Nephron progenitor cell (in vitro differentiated cells): ENCODE measurements around the gene RANBP9.

Experiments used
- DNase-seq: peaks from one replicate; pipeline ENCODE4 v3.0.0; 2021
- H3K27ac Mint-ChIP-seq: 2 replicates; pipeline ENCODE4 v1.8.0; 2021; ENCODE audit warnings: mild to moderate bottlenecking, moderate library complexity, mixed read lengths
- H3K27me3 Mint-ChIP-seq: 2 replicates; pipeline ENCODE4 v1.8.0; 2021; ENCODE audit warnings: mild to moderate bottlenecking, low read depth, mixed read lengths; ENCODE audit not compliant: poor library complexity
- H3K36me3 Mint-ChIP-seq: 2 replicates; pipeline ENCODE4 v1.8.0; 2021; ENCODE audit warnings: low read depth, mixed read lengths
- H3K4me1 Mint-ChIP-seq: 2 replicates; pipeline ENCODE4 v1.8.0; 2021; ENCODE audit warnings: mixed read lengths
- H3K4me3 Mint-ChIP-seq: 2 replicates; pipeline ENCODE4 v1.8.0; 2021; ENCODE audit warnings: mild to moderate bottlenecking, moderate library complexity, mixed read lengths
- H3K9me3 Mint-ChIP-seq: 2 replicates; pipeline ENCODE4 v1.8.0; 2021; ENCODE audit warnings: mild to moderate bottlenecking, moderate library complexity, mixed read lengths
- TF ChIP-seq, protein P1 (sequence below): fragments of 200-600 bp; sonication (generic); IDR thresholded peaks from 2 replicates; pipeline ENCODE4 v1.5.0; 2021; ENCODE audit warnings: antibody characterized with exemption

RANBP9 gene

GRCh38 chr6:13709689-13710551 lies 1.7 kb downstream of the RANBP9 start:
- H3K27me3 Mint-ChIP-seq, result peaks cover 6% of the 10 kb centered on the region
- peaks cover 23% of the 10 kb centered on the region for H3K36me3 Mint-ChIP-seq
- H3K4me3 Mint-ChIP-seq, result peak overlapping the region; percentile 98
- H3K9me3 Mint-ChIP-seq, result no peaks in the 10 kb centered on the region
- peaks cover 37% of the 10 kb centered on the region for H3K4me1 Mint-ChIP-seq
- DNase-seq, result peak; percentile 12
- TF ChIP-seq, protein P1, sequence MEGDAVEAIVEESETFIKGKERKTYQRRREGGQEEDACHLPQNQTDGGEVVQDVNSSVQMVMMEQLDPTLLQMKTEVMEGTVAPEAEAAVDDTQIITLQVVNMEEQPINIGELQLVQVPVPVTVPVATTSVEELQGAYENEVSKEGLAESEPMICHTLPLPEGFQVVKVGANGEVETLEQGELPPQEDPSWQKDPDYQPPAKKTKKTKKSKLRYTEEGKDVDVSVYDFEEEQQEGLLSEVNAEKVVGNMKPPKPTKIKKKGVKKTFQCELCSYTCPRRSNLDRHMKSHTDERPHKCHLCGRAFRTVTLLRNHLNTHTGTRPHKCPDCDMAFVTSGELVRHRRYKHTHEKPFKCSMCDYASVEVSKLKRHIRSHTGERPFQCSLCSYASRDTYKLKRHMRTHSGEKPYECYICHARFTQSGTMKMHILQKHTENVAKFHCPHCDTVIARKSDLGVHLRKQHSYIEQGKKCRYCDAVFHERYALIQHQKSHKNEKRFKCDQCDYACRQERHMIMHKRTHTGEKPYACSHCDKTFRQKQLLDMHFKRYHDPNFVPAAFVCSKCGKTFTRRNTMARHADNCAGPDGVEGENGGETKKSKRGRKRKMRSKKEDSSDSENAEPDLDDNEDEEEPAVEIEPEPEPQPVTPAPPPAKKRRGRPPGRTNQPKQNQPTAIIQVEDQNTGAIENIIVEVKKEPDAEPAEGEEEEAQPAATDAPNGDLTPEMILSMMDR, result no peak
- peak overlapping the region; percentile 99 for H3K27ac Mint-ChIP-seq

DNA sequence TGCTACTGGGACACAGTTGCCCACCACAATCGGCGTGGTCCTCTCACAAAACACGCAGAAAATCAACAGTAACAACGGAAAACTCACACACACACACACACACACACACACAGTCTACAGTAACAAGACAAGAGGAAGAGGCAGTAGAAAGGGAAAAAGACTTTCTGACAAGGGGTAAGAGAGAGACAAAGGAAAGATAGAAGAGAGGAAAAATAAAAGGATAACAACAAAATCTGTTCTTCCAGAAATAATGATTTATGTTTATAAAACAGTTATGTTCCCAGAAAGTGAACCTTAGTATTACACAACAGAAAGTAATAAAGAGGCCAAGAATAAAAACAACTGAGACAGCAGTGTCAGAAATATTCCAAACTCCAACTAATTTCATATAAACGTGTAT lies 2.9 kb downstream of the RANBP9 start:
- Mint-ChIP-seq H3K4me3 (peak overlapping the region; percentile 98), H3K27ac (peak overlapping the region; percentile 92), H3K36me3 (peaks cover 23% of the 10 kb centered on the region), H3K27me3 (peaks cover 6% of the 10 kb centered on the region), H3K9me3 (no peaks in the 10 kb centered on the region), H3K4me1 (peaks cover 37% of the 10 kb centered on the region)
- TF ChIP-seq, protein P1, result no peak
- no peak for DNase-seq

- Mint-ChIP-seq H3K9me3 (peaks cover 4% of the 10 kb centered on the region), H3K27ac (no peak overlapping the region), H3K36me3 (peaks cover 41% of the 10 kb centered on the region), H3K4me3 (no peak overlapping the region), H3K4me1 (peaks cover 20% of the 10 kb centered on the region), H3K27me3 (peaks cover 4% of the 10 kb centered on the region)
- TF ChIP-seq, protein P1, result no peak
- no peak for DNase-seq
Observed at GRCh38 chr6:13703496-13703895, 8.1 kb downstream of the RANBP9 start.

DNA sequence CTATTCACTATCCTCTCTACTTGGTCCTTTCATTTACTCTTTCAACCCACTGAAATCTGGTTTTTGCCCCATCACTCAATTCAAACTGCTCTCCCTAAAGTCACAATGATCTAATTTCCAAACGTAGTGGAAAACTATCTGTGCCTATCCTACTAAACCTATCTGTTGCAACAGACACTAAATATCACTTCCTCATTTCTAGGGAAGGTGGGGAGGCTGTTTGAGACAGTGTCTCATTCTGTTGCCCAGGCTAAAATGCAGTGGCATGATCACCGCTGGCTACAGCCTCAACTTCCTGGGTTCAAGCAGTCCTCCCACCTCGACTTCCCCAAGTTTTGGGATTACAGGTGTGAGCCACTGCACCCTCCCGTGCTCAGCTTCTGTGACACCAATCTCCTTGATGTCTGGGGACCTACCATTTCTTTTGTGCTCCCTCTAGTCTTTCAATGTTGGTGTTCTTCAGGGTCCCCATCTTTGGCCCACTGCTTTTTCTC lies 8.8 kb downstream of the RANBP9 start:
- Mint-ChIP-seq H3K4me1 (peaks cover 14% of the 10 kb centered on the region), H3K9me3 (peaks cover 4% of the 10 kb centered on the region), H3K4me3 (no peak overlapping the region), H3K36me3 (peaks cover 41% of the 10 kb centered on the region), H3K27ac (no peak overlapping the region), H3K27me3 (peaks cover 4% of the 10 kb centered on the region)
- TF ChIP-seq, protein P1, result no peak
- DNase-seq, result no peak

DNA sequence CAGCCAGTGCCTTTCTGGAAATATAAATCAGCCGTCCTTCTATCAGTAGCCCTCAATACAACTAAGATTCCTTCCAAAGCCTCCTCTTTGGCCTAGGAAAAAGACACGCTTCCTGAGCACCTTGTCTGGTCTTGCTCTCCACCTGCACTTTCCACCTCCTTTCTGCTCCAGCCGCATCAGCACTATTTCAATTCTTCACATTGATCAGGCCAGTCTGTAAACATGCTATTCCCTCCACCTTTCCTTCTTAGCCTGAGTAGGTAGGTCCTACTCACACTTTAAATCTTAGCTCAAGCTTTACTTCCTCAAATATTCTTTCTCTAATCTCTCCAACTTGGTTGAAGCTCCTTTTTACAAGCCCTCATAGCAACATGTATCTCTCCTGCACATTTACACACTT lies 11.4 kb downstream of the RANBP9 start:
- peaks cover 13% of the 10 kb centered on the region for H3K4me1 Mint-ChIP-seq
- peak overlapping the region; percentile 53 for H3K27ac Mint-ChIP-seq

More for the DNA sequence above, 11.4 kb downstream of the RANBP9 start:
- TF ChIP-seq, protein P1, result no peak
- Mint-ChIP-seq H3K9me3 (peaks cover 4% of the 10 kb centered on the region), H3K4me3 (no peak overlapping the region), H3K36me3 (peaks cover 34% of the 10 kb centered on the region), H3K27me3 (peaks cover 4% of the 10 kb centered on the region)
- no peak for DNase-seq
